ENCODE data around the gene OPALIN. TPM values are rescaled to one million over a fixed set of nuclear protein-coding genes. Genes with fewer than 3 reads are reported as not detected.

The OPALIN gene
- total and polyA plus RNA-seq, 2 experiments from 2014 or later = not detected

GRCh38 chr10:96374639-96374984, 15.8 kb upstream of the OPALIN start:
- H3K36me3 ChIP-seq (replicated peaks; ENCODE audit: insufficient read depth, low read depth) = no peaks in the 10 kb centered on the region
- 28% methylated on average over 8 of the region's 9 CpGs for WGBS (ENCODE audit: low lambda C conversion rate, missing lambda C conversion rate)
- no peaks in the 10 kb centered on the region for H3K9me2 ChIP-seq (replicated peaks; ENCODE audit: insufficient read depth)
- H3K27me3 ChIP-seq = no peaks in the 10 kb centered on the region
- H3K4me3 ChIP-seq = no peak overlapping the region
- no peak for DNase-seq (ENCODE audit: low spot score)
- no peaks in the 10 kb centered on the region for H3K9me3 ChIP-seq (ENCODE audit: low read depth)
- no peak overlapping the region for H3K27ac ChIP-seq
- H4K20me1 ChIP-seq (ENCODE audit: insufficient read depth, poor library complexity, severe bottlenecking) = no peaks in the 10 kb centered on the region
- TF ChIP-seq EZH2 (IDR thresholded peaks at IDR 0.05; ENCODE audit: borderline replicate concordance) (no peak), CTCF (IDR thresholded peaks at IDR 0.05; ENCODE audit: poor library complexity) (no peak), EZH2phosphoT487 (IDR thresholded peaks at IDR 0.05; ENCODE audit: low read depth, severe bottlenecking, unreplicated experiment) (no peak)
- no peaks in the 10 kb centered on the region for H3K79me2 ChIP-seq
- H2AFZ ChIP-seq = peak overlapping the region; percentile 6
- H3K4me2 ChIP-seq = peak overlapping the region; percentile 76
- no peaks in the 10 kb centered on the region for H3K4me1 ChIP-seq (ENCODE audit: insufficient read depth)

GRCh38 chr10:96374004-96374403, 15.2 kb upstream of the OPALIN start:
- Histone ChIP-seq H3K9me3 (ENCODE audit: low read depth) (no peaks in the 10 kb centered on the region), H3K27me3 (no peaks in the 10 kb centered on the region), H3K4me3 (no peak overlapping the region), H3K9me2 (replicated peaks; ENCODE audit: insufficient read depth) (no peaks in the 10 kb centered on the region), H2AFZ (no peak overlapping the region), H3K79me2 (no peaks in the 10 kb centered on the region), H3K4me2 (no peak overlapping the region), H4K20me1 (ENCODE audit: insufficient read depth, poor library complexity, severe bottlenecking) (no peaks in the 10 kb centered on the region), H3K27ac (no peak overlapping the region), H3K4me1 (ENCODE audit: insufficient read depth) (no peaks in the 10 kb centered on the region), H3K36me3 (replicated peaks; ENCODE audit: insufficient read depth, low read depth) (no peaks in the 10 kb centered on the region)
- TF ChIP-seq EZH2phosphoT487 (IDR thresholded peaks at IDR 0.05; ENCODE audit: low read depth, severe bottlenecking, unreplicated experiment) (no peak), EZH2 (IDR thresholded peaks at IDR 0.05; ENCODE audit: borderline replicate concordance) (no peak), CTCF (IDR thresholded peaks at IDR 0.05; ENCODE audit: poor library complexity) (no peak)
- WGBS (ENCODE audit: low lambda C conversion rate, missing lambda C conversion rate) = 93% methylated on average over 5 of the region's 5 CpGs
- no peak for DNase-seq (ENCODE audit: low spot score)

- no peaks in the 10 kb centered on the region for H3K9me2 ChIP-seq (replicated peaks; ENCODE audit: insufficient read depth)
- no peaks in the 10 kb centered on the region for H3K79me2 ChIP-seq
- no peak overlapping the region for H3K27ac ChIP-seq
- no peaks in the 10 kb centered on the region for H3K36me3 ChIP-seq (replicated peaks; ENCODE audit: insufficient read depth, low read depth)
- H3K4me3 ChIP-seq = no peak overlapping the region
- no peaks in the 10 kb centered on the region for H3K4me1 ChIP-seq (ENCODE audit: insufficient read depth)
- H3K27me3 ChIP-seq = no peaks in the 10 kb centered on the region
- no peak overlapping the region for H2AFZ ChIP-seq
- H3K4me2 ChIP-seq = no peak overlapping the region
- WGBS (ENCODE audit: low lambda C conversion rate, missing lambda C conversion rate) = 74% methylated on average over 11 of the region's 11 CpGs
- H3K9me3 ChIP-seq (ENCODE audit: low read depth) = no peaks in the 10 kb centered on the region
- TF ChIP-seq EZH2phosphoT487 (IDR thresholded peaks at IDR 0.05; ENCODE audit: low read depth, severe bottlenecking, unreplicated experiment) = no peak
- no peak for TF ChIP-seq CTCF (IDR thresholded peaks at IDR 0.05; ENCODE audit: poor library complexity)
- no peak for TF ChIP-seq EZH2 (IDR thresholded peaks at IDR 0.05; ENCODE audit: borderline replicate concordance)
- DNase-seq (ENCODE audit: low spot score) = no peak
- no peaks in the 10 kb centered on the region for H4K20me1 ChIP-seq (ENCODE audit: insufficient read depth, poor library complexity, severe bottlenecking)
These were observed 12.6 kb upstream of the OPALIN start for GRCh38 chr10:96371356-96371755.

Data from hepatocyte (in vitro differentiated cells).